Tibial nerve (tissue), 4 donors: ENCODE measurements around the gene DCP1B.

ENCODE experiments used
- EP300 ChIP-seq, 2 donors: sonication (generic); formaldehyde crosslinking; IDR thresholded peaks; one replicate each; pipeline ENCODE4 v1.6.1; 2017; ENCODE audit warnings: antibody characterized with exemption in 2 of 2, mild to moderate bottlenecking in 1 of 2
- TF ChIP-seq, protein P1 (sequence below), 5 experiments: fragments of 200-600 bp in 3 of 5; fragments of 450-650 bp in 2 of 5; sonication (generic) in 3 of 5; IDR thresholded peaks; one replicate each; pipeline ENCODE4 v1.5.1; 2016 to 2019; ENCODE audit warnings: antibody characterized with exemption in 5 of 5, mild to moderate bottlenecking in 3 of 5, moderate library complexity in 2 of 5

DNA sequence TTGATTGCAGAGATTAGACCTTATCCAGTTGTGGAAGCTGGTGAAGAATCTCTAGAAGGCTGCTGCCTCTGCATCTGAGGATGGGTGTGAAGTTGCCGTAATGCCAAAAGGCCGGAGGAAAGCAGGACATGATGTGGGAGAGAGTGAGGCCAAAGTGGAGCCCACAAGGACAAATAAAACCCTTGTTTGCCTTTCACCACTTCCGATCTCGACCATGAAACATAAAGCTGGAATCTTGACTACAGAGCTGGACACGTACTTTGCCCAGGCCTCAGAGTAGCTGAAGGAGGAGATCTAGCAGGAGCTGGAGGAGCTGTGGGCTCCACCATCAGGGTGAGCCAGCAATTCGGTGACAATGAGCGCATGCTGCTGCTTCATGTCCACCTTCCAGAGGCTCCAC lies 43.5 kb upstream of the DCP1B start:
- no peak for TF ChIP-seq EP300 (IDR thresholded peaks at IDR 0.05)
- TF ChIP-seq, protein P1, sequence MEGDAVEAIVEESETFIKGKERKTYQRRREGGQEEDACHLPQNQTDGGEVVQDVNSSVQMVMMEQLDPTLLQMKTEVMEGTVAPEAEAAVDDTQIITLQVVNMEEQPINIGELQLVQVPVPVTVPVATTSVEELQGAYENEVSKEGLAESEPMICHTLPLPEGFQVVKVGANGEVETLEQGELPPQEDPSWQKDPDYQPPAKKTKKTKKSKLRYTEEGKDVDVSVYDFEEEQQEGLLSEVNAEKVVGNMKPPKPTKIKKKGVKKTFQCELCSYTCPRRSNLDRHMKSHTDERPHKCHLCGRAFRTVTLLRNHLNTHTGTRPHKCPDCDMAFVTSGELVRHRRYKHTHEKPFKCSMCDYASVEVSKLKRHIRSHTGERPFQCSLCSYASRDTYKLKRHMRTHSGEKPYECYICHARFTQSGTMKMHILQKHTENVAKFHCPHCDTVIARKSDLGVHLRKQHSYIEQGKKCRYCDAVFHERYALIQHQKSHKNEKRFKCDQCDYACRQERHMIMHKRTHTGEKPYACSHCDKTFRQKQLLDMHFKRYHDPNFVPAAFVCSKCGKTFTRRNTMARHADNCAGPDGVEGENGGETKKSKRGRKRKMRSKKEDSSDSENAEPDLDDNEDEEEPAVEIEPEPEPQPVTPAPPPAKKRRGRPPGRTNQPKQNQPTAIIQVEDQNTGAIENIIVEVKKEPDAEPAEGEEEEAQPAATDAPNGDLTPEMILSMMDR (IDR thresholded peaks at IDR 0.05): no peak
